RKO (cell line): ENCODE measurements around the gene PRPF39.

ENCODE experiments used
- DNase-seq: peaks from one replicate; pipeline ENCODE4 v3.0.0-alpha.2; 2016; ENCODE audit warnings: low spot score

PRPF39 gene

DNA sequence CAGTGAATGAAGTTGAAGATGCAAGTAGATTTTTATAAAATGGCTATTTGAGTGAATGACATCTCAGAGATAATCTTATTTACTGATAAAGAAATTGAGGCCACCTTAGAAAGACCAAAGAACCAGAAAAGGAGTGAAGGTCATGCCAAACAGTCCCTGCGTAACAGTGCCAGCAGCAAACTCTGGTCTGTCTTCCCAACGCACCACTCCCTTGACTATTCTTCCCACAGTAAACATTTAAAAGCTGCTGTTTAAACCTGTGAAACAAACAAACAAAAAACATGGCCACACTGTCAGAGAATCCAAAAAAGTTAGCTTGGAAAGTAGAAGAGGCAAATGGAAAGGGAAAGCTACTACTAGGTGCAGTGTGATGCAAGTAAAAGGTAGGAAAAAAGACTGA is 1.5 kb upstream of the PRPF39 start:
- DNase-seq, result no peak

DNA sequence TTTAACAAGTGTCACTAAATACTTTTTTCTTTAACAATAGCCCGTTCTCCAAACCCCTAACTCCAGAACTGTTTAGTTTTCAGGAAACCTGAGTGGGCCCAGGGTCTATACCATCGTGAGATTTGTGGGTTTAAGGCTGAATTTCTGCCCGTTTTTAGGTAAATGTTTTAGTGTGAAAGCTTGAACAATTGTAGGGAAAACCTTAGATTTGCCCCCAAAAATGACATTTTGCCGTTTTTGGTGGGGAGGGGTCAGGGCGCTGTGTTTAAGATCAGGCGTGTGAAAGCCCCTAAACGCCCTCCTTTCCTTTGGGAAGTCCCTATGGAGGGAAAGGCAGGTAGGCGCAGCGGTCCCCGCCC is 320 bp upstream of the PRPF39 start:
- DNase-seq, result no peak

DNA sequence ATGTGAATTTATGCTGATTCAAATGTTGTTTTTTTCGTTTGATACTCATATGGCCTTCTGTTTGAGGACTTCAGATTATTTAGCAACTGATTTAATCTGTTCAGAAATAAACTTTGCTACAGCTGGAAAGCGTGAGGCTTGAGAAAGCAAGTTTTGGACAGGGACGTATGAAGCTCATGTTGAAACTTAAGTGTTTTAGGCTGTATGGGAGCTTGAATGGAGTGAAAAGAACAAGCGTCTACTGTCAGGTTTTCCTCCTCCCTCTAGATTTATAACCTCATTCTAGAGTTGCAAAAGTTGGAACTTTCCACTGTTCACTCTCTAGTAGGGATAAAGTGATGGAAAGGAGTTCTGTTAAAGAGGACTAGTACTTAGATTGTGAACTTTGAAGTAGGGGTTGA is 1.0 kb downstream of the PRPF39 start:
- peak; percentile 54 for DNase-seq

DNA sequence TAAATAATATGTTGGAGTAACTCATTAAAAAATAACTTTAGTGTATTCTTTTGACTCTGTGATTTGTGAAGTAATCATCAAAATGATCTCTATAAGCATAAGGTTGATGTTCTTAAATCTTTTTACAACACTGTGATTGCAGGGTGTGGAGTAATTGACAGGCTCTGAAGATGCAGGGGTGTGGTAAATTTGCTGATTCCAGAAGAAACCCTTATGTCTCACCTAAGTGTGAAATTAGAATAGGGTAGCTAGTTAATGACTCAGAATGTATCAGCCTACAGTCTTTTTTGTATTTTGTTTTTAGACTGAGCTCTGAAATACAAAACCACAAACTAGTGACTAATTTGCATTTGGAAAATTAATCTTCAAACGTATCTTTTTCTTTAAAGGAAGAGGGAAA is 5.9 kb downstream of the PRPF39 start:
- DNase-seq, result peak; percentile 83

DNA sequence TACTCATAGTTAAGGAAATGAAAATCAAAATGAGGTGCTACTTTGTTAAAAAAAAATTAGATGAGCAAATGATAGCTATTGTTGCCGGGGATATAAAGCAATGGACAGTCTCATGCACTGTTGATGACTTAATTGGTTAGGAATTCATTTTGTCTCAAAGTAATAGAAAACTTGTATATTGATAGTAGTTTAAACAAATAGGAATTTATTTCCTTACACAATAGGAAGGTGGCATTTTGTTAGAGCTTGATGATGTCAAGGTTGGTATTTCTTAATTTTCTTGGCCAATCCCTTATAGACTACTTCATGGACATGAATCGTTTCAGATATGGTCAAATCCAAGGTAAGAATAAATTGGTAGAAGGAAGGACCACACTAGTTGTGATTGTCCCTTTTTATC is 7.8 kb downstream of the PRPF39 start:
- peak; percentile 36 for DNase-seq

DNA sequence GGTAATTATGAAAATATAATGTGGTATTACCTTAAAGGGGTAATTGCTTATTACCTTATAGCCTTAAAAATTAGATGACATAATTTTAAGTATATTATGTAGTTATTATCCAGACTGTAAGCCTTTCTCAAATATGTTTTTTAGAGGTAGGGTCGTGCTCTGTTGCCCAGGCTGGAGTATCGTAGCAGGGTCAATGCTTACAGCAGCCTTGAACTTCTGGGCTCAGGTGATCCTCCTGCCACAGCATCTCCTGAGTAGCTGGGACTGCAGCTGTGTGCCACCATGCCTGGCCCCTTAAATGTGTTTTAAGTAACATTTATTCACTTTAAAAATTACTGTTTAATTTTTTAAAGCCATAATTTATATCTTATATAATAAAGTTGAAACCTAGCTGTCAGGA is 10.4 kb downstream of the PRPF39 start:
- DNase-seq, result no peak

DNA sequence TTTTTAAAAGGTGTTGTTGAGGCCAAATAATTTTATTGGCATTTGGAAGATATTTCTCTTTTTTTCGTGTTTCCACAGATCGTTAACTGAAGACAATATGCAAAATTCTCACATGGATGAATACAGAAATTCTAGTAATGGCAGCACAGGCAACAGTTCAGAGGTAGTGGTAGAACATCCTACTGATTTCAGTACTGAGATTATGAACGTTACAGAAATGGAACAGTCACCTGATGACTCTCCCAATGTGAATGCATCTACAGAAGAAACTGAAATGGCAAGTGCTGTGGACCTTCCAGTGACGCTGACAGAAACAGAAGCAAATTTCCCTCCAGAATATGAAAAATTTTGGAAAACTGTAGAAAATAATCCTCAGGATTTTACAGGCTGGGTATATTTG is 11.2 kb downstream of the PRPF39 start:
- DNase-seq, result no peak

DNA sequence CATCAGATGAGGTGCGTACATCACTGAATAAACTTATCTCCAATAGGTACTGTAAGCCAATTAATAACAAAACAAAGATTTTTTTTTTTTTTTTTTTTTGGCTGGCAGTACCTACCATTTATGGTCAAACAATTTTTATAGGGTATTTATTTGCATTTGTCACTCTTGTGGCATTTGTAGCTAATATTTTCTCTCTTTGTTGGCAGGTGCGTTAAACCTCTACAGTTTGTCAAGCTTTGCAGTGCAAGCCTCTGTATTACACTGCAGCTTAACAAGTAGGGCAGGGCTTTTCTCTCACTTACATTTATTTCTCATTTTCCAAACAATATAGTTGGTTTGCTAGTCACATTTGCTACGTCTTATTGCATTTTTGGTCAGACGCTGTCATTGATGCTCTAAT is 12.3 kb downstream of the PRPF39 start:
- DNase-seq, result no peak

DNA sequence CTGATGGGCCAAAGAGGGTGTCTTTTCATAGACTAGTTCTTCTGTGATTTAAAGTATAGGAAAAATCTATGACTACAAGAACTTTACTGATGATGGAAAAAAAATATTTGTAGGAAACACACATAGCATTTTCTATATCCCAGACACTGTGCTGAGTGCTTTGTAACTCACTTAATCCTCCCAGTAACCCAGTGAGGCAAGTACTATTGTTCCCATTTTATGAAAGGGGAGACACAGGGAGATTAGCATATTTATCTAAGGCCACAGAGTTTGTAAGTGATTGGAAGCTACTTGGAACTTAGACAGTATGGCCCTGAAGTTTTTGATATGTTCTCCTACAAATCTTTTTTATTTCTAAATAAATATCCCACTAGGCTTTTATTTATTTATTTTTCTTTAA is 19.9 kb downstream of the PRPF39 start:
- DNase-seq, result no peak

DNA sequence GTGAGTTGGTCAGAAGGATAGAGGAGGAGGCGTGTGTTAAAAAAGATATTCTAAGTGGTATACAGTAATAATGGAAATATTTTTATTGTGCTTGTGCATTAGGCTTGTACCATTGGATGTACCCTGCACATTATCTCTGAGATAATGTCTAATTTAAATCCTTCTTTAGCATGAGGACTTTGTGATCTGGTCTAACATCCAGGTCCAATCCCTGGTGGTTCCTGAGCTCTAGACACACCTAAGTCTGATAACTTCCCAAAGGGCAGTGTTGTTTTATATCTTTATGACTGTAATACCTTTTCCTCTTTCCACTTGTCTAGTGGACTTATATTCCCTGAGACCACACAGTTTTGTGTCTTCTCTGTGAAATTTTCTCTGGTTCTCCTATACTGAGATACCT is 20.6 kb downstream of the PRPF39 start:
- no peak for DNase-seq

DNA sequence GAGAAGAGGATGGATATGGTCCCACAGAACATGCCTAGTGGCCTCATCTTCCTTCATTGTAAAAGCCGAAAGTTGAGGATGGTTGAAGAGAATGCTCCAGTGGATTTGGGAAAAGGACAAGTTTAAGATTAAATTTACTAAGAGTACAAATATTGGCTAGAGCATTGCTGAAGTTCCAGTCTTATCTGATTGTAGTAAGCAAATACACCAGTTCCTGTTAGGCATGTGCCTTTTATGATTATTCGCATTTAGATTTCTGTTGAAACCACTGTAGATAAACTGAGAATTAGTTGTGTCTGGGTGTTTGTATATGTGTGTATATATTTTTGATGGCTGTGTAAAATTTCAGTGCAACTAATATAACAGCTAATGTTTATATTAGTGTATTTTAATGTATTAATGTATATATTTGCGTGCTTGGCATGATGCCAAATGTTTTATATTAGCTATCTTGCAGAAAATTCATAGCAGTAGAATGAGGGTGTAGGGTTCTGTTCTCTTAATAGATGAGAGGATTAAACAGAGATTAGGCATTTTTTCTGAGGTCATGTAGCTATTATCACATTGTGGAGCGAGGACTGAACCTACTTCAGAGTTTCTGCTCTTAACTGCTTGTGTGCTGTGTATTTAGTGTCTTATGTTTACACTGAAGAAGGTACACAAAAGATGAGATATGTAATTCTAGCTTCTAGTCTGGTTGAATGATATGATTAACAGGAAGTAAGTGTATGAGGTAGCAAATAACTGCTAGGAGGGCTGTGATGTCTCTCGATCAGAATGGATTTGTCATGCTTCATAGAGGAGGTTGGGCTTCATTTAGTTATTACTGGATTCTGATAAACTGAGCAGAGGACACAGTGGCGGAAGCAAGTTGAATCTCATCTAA is 29.2 kb downstream of the PRPF39 start:
- DNase-seq, result peak; percentile 34

DNA sequence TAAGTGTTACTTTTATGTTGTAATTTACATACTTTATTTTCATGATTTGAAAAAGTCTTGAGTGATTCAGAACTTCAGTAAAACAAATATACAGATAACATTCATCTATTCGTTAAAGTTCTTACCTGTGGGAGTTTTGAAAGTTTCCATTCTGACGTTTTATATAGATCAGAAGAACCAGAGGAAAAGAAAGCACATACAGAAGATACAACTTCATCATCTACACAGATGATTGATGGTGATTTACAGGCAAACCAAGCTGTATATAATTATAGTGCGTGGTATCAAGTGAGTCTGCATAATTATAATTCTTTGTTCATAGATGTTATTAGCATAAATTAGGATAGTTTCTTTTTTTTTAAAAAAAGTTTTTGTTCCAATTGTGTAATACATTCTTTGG is 30.4 kb downstream of the PRPF39 start:
- DNase-seq, result no peak

DNA sequence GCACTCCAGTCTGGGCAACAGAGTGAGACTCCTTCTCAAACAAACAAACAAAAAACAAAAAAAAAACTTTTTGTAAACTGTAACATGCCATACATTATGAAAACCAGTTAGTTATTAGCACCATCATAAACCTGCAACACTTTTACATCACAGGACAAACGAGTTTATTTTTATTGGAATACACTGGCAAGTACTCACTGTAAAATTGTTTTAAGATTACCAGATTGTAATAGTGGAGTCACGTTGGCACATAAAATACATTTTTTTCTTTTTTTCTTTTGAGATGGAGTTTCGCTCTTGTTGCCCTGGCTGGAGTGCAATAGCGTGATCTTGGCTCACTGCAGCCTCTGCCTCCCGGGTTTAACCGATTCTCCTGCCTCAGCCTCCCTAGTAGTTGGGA is 34.7 kb downstream of the PRPF39 start:
- DNase-seq, result no peak

DNA sequence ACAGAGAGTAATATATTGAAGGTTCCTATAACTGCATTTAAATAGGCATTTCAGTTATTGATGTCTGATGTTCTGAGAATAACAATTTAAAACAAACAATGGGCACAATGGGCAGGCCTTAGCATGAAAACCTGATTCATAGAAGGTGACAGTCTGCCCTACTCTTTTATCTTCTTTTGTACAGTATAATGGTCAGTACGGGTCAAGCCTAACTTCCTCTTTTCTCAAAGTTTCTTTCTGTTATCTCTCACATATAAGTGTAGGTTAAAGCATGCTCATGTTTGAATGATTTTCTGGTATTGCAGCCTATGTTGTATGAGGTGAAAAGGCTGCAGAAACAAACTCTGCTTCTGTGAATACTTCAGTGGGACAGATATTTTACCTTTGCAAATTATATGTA is 36.2 kb downstream of the PRPF39 start:
- no peak for DNase-seq

DNA sequence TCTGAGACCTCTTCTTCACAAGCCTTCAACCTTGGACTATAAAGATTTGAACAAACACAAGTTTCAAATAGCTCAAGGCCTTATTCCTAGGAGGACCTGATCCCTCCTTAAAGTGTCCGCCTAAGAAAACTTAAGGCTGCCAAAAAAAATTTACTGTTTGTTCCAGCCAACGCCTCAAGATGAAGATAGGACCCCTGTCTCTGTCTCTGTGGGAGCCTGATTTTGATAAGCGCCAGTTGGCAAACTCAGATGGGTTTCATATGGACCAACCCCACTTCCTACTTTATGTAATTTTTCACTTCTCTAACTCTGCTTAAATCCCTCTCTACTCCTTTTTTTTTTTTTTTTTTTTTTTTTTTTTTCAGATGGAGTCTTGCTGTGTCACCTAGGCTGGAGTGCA is 39.4 kb downstream of the PRPF39 start:
- DNase-seq, result no peak

DNA sequence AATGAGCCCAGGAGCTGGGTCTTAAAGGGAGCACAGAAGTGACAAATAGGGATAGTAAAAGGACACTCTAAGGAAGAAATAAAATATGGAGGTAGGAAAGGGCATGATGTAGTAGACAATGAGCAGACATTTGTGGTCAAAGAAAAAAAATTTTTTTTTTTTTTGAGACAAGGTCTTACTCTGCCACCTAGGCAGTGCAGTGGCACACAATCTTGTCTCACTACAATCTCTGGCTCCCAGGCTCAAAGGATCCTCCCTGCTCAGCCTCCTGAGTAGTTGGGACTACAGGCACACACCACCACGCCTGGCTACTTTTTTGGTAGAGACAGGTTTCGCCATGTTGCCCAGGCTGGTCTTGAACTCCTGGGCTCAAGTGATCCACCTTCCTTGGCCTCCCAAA is 41.8 kb downstream of the PRPF39 start:
- DNase-seq, result no peak

DNA sequence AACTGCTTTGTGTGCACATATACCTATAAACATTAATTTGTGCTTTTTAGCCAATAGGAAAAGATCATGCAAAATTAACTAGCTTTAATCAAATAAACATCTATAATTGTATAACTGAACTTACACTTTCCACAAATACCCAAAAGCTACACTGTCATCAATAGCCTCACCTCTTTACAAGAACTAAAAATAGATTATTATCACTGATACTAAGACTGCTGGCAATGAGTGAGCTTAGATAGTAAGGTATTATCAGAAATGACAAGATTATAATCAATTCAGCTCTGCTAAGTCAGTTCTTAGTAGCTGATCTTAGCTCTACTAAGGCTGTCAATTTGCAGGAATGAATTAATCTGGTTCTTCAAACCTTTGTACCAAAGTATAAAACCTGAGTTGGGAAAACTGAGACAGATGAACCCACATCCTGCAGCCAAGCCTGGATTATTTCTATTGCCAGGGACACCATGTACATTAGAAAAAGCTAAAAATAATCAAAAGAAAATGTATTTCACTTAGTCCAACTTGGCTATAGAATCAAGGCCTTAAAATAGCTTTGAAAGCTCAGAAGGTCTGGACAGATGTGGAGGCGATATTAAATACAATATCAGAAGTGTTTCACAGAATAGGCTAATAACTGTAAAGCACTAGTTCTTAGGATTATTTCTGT is 45.2 kb downstream of the PRPF39 start:
- DNase-seq, result no peak

DNA sequence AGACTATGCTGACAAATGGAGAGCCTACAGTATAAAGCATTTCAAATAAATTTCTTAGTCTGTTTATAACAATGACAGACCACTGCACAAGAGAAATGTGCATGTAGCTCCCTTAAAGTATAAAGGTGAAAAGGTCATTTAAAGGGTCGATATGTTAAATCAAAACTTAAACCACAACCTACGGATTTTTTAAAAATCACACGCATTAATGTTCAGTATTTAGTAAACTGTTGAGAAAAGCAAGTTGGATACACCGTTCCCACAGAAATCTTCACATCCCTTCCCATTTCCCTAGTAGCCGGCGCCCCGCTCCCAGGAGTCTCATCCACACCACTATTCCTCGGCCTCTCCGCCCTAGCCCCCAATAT is 49.8 kb downstream of the PRPF39 start:
- peak; percentile 30 for DNase-seq

DNA sequence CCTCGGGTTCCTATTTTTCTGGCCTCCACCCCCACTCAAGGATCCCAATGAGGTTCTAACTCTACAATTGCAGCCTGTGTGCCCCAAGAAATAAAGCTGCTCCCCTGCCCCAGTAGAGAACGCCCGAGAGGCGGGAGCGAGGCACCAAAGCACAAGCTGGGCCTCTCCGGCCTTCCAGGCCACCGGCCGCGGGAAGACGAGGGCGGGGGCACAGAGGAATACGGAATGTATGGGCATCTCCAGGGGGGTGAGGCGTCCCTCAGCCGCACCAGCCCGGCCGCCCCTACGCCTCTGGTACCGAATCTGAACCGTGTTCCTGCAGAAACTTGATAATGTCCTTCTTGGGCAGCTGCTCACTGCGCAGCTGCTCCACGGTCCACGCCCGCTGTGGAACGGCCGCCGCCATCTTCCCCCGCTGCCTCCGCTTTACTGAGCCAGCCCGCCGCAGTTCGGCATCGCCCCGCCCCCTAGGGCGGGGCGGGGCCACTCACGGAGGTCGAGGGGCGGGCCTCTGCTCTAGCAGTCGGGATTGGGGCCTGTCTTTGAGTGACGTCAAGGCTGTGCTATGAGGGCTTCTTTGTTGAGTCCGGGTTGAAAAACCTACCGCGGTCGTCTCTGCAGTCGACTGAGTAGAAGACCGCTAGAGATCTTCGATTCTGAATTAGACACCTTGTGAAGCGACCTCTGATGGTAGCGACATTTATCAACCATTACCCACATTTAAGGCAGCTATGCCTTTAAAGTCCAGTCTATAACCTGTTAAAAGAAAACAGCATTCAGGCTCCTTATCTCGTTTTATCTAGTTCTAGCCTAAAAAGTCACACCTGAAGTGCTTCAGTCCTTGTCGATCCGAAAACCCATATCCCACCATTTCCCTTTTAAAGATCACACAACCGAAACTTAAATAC is 50.4 kb downstream of the PRPF39 start, which contains the start of gene FKBP3:
Gene FKBP3, minus strand, starts transcription at position 431 of the 908 bp plus-strand sequence. Its CDS starts 25 bp downstream, at position 406.
- peak; percentile 99 for DNase-seq

DNA sequence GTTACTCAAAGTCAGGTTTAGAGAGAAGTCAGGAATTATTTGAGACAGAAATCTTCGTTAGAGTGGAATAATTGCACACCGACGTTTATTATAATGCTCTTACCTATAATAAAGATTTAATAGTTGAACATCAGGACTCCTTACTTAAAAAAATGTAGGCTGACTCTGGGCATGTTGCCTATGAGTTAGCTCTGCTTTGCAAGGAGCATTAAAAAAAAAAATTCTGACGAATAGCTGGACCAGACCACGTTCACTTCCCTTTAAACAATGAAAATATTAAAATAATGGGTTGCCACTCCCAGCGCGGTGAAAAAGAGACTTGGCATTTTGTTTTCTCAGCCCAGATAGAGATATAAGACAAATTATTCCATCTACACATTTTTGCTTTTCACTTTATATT is 51.2 kb downstream of the PRPF39 start:
- DNase-seq, result peak; percentile 67

DNA sequence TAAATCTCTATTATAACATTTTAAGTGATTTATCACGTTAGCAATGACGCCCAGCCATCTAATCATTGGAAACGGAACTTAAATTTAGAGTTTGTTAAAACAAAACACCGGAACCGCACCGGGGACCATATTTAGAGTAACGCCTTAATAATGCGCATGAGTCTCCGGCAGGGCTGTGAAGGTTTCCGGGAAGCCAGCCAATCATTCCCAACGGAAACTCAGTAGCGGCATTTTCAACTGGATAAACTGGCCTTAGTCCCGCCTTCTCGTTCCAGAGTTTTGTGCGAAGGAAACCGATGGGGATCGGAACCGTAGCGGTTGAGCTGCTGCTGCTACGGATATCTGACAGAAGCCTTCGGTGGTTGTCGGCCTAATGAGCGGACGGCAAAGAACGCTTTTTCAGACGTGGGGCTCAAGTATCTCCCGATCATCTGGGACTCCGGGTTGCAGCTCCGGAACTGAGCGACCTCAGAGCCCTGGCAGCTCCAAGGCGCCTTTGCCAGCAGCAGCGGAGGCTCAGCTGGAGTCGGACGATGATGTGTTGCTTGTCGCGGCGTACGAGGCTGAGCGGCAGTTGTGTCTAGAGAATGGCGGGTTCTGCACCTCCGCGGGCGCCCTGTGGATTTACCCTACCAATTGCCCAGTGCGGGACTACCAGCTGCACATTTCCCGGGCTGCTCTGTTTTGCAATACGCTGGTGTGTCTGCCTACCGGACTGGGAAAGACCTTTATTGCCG is 51.9 kb downstream of the PRPF39 start, which contains the start of gene FANCM:
Gene FANCM, plus strand, starts transcription at position 272 of the 737 bp plus-strand sequence. Its CDS starts 102 bp downstream, at position 374.
- DNase-seq, result peak; percentile 98

DNA sequence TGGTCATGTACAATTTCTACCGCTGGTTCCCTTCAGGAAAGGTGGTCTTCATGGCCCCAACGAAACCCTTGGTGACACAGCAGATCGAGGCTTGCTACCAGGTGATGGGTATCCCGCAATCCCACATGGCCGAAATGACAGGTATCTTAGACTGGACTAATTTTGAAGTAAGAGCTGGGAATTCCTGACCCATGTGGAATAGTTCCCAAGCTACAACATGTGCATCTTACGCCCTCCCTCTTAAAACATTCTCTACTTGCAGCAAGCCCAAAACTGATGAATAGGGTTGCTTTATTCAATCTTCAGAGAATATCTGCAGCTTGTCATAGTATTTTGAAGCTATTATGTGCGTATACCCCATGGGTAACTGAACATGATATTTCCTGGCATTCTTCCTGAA is 52.5 kb downstream of the PRPF39 start:
- DNase-seq, result peak; percentile 52
